RWPE1 (cell line): ENCODE results near the gene GRID1.

Experiments used
- CTCF ChIA-PET: fragments of 350-600 bp; sonication (Branson Sonifier 250); formaldehyde crosslinking; extraction: SDS; loops from one replicate; lab custom pipeline; 2021; lab: Yijun Ruan, JAX
- POLR2A ChIA-PET: fragments of 400-600 bp; formaldehyde crosslinking; extraction: SDS; loops from one replicate; lab custom pipeline; 2020; ENCODE audit warnings: antibody characterized with exemption; ENCODE audit not compliant: low non-redundant PET; lab: Yijun Ruan, JAX
- DNase-seq: peaks from one replicate; pipeline ENCODE4 v3.0.0; 2012; ENCODE audit warnings: low spot score
- H3K27ac ChIP-seq: fragments of 450-650 bp; 2 replicates; pipeline ENCODE4 v1.5.1; 2017
- CTCF ChIP-seq: fragments of 450-650 bp; conservative IDR thresholded peaks from 2 replicates; pipeline ENCODE4 v1.5.1; 2017; ENCODE audit warnings: low read depth, mild to moderate bottlenecking

Gene GRID1

GRCh38 chr10:86312701-86313270 is 53.8 kb downstream of the GRID1 start:
- POLR2A ChIA-PET: no interaction called here
- DNase-seq: no peak
- no peak overlapping the region for H3K27ac ChIP-seq
- CTCF ChIA-PET: interaction anchor here (0.6 kb wide), 2 partner anchors 267 to 1774 kb away, joined by 3 read pairs; no protein-coding TSS in a partner anchor
- no peak for TF ChIP-seq CTCF

- H3K27ac ChIP-seq: no peak overlapping the region
- TF ChIP-seq CTCF: no peak
- ChIA-PET POLR2A (no interaction called here), CTCF (interaction anchor here (0.6 to 0.7 kb wide), 2 partner anchors 39 to 268 kb away, joined by 3 to 4 read pairs; no protein-coding TSS in a partner anchor)
- no peak for DNase-seq
Measured at GRCh38 chr10:86311906-86312305, 54.7 kb downstream of the GRID1 start.

GRCh38 chr10:86311190-86311589 is 55.4 kb downstream of the GRID1 start:
- ChIA-PET POLR2A (no interaction called here), CTCF (no interaction called here)
- no peak overlapping the region for H3K27ac ChIP-seq
- no peak for DNase-seq
- no peak for TF ChIP-seq CTCF

GRCh38 chr10:86310702-86311101 is 55.9 kb downstream of the GRID1 start:
- DNase-seq: no peak
- ChIA-PET CTCF (no interaction called here), POLR2A (no interaction called here)
- TF ChIP-seq CTCF: no peak
- H3K27ac ChIP-seq: no peak overlapping the region

GRCh38 chr10:86310291-86310690 is 56.3 kb downstream of the GRID1 start:
- POLR2A ChIA-PET: no interaction called here
- DNase-seq: no peak
- CTCF ChIA-PET: interaction anchor here (0.6 kb wide), 1 partner anchor 22 kb away, joined by 3 read pairs; no protein-coding TSS in a partner anchor
- TF ChIP-seq CTCF: no peak
- H3K27ac ChIP-seq: no peak overlapping the region

- no peak overlapping the region for H3K27ac ChIP-seq
- POLR2A ChIA-PET: no interaction called here
- DNase-seq: no peak
- no peak for TF ChIP-seq CTCF
- CTCF ChIA-PET: no interaction called here
Measured at GRCh38 chr10:86308056-86308455, 58.5 kb downstream of the GRID1 start.
